Calu3 (cell line): ENCODE data around the gene GRID2. TPM values are rescaled to one million over a fixed set of nuclear protein-coding genes. Genes with fewer than 3 reads are reported as not detected.

ENCODE experiments used
- BruUV-seq: library from RNA; stranded (reverse); fragments of 400-500 nt; replicated peaks from 2 replicates; lab custom pipeline; 2021; lab: Mats Ljungman, UMichigan
- CTCF ChIA-PET: fragments of 300-600 bp; sonication (Branson Sonifier 250); formaldehyde crosslinking; loops from one replicate; lab custom pipeline; 2022; ENCODE audit warnings: antibody characterized with exemption; lab: Charles Lee
- DNase-seq: peaks from one replicate; pipeline ENCODE4 v3.0.0; 2022
- H3K27ac Mint-ChIP-seq: one replicate; pipeline ENCODE4 v1.8.0; 2022; ENCODE audit warnings: mixed read lengths; ENCODE audit not compliant: unreplicated experiment
- H3K27me3 Mint-ChIP-seq: one replicate; pipeline ENCODE4 v1.8.0; 2022; ENCODE audit warnings: mixed read lengths; ENCODE audit not compliant: unreplicated experiment
- H3K36me3 Mint-ChIP-seq: one replicate; pipeline ENCODE4 v1.8.0; 2022; ENCODE audit warnings: mild to moderate bottlenecking, moderate library complexity, mixed read lengths; ENCODE audit not compliant: insufficient read depth, unreplicated experiment
- H3K4me1 Mint-ChIP-seq: one replicate; pipeline ENCODE4 v1.8.0; 2022; ENCODE audit warnings: mild to moderate bottlenecking, low read depth, mixed read lengths; ENCODE audit not compliant: unreplicated experiment
- H3K4me3 Mint-ChIP-seq: one replicate; pipeline ENCODE4 v1.8.0; 2022; ENCODE audit warnings: mild to moderate bottlenecking, low read depth, moderate library complexity, mixed read lengths; ENCODE audit not compliant: unreplicated experiment
- H3K9me3 Mint-ChIP-seq: one replicate; pipeline ENCODE4 v1.8.0; 2022; ENCODE audit warnings: low read depth, mixed read lengths; ENCODE audit not compliant: unreplicated experiment
- intact Hi-C: fragments of 100-400 bp; cut with micrococcal nuclease; formaldehyde crosslinking; loops from one replicate; pipeline ENCODE4 v1.10.0; 2022; ENCODE audit not compliant: unreplicated experiment
- total RNA-seq: library from RNA; stranded (reverse); gene quantifications from 2 replicates; pipeline ENCODE4 v1.2.3, GENCODE V29; 2022
- TF ChIP-seq, protein P1 (sequence below): fragments of 200-600 bp; IDR thresholded peaks from one replicate; pipeline ENCODE4 v1.8.0; 2022; ENCODE audit warnings: antibody characterized with exemption; ENCODE audit not compliant: unreplicated experiment

The GRID2 gene
- total RNA-seq, 1 experiment from 2014 or later, result not detected

DNA sequence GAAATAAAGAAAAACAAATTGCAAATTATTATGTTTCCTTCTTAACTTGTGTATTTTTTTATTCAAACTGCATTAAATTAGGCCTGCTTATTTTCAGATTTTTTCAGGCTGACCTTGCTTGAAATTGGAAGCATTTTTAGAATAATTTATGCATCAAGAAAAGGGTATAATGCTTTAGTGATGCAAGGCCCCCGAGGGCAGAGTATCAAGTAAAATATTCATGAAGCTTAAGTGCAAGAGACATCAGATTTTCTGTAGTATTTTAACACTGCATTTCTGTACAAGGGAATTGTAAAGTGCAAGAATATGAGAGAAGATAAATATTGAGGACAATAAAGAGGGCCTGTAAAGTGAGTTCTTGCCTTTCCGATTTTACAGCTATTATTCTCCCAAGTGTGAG lies 1039.0 kb downstream of the GRID2 start:
- Mint-ChIP-seq H3K27ac (no peak overlapping the region), H3K36me3 (no peaks in the 10 kb centered on the region), H3K4me1 (no peaks in the 10 kb centered on the region), H3K4me3 (no peak overlapping the region), H3K27me3 (no peaks in the 10 kb centered on the region), H3K9me3 (no peaks in the 10 kb centered on the region)
- CTCF ChIA-PET, result no interaction called here
- no TSS peak for BruUV-seq
- TF ChIP-seq, protein P1, sequence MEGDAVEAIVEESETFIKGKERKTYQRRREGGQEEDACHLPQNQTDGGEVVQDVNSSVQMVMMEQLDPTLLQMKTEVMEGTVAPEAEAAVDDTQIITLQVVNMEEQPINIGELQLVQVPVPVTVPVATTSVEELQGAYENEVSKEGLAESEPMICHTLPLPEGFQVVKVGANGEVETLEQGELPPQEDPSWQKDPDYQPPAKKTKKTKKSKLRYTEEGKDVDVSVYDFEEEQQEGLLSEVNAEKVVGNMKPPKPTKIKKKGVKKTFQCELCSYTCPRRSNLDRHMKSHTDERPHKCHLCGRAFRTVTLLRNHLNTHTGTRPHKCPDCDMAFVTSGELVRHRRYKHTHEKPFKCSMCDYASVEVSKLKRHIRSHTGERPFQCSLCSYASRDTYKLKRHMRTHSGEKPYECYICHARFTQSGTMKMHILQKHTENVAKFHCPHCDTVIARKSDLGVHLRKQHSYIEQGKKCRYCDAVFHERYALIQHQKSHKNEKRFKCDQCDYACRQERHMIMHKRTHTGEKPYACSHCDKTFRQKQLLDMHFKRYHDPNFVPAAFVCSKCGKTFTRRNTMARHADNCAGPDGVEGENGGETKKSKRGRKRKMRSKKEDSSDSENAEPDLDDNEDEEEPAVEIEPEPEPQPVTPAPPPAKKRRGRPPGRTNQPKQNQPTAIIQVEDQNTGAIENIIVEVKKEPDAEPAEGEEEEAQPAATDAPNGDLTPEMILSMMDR, result no peak
- DNase-seq, result no peak
- intact Hi-C loops, result no loop called here

DNA sequence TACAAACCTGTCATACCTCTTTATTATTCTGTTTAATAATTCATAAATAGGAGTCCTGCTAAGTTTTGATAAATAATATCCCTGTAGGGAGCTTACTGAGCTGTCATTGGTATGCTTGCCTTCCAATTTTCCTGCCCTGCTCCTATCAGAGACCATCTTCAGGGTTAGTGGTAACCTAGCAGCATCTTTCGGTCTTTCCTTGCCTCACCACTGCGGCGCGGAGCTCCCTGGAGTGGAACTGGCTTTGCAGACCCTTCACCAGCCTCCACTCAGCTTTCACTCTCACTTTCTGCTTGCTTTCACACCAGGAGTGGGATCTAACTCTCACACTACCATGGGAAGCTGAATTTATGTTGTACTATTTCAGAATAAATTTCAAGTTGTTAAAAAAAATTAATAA lies 1043.1 kb downstream of the GRID2 start:
- no peaks in the 10 kb centered on the region for H3K27me3 Mint-ChIP-seq
- no TSS peak for BruUV-seq
- H3K4me3 Mint-ChIP-seq, result no peak overlapping the region
- intact Hi-C loops, result no loop called here
- H3K9me3 Mint-ChIP-seq, result no peaks in the 10 kb centered on the region
- no peak overlapping the region for H3K27ac Mint-ChIP-seq
- H3K4me1 Mint-ChIP-seq, result no peaks in the 10 kb centered on the region
- H3K36me3 Mint-ChIP-seq, result no peaks in the 10 kb centered on the region
- CTCF ChIA-PET, result no interaction called here
- TF ChIP-seq, protein P1, result no peak
- DNase-seq, result no peak

DNA sequence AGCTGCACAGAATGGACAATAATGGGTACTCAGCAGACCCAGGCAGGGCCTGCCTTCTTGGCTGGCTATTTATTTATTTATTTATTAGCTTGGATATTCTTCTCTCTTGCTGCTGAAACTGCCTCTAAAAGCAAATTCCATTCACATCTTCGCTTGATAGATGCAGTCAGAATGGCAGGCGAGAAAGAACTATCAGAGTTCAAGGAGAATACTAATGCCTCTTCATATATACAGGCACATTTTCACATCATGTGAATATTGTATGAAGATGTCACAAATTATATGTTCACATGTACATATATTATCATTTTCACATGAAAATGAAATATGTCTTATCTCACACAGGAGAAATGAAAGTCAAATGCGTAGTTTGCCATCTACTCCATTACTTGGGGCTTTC lies 1045.1 kb downstream of the GRID2 start:
- intact Hi-C loops, result no loop called here
- no peak overlapping the region for H3K27ac Mint-ChIP-seq
- CTCF ChIA-PET, result no interaction called here
- DNase-seq, result no peak
- H3K36me3 Mint-ChIP-seq, result no peaks in the 10 kb centered on the region
- TF ChIP-seq, protein P1, result no peak
- no TSS peak for BruUV-seq
- no peaks in the 10 kb centered on the region for H3K27me3 Mint-ChIP-seq
- H3K9me3 Mint-ChIP-seq, result no peaks in the 10 kb centered on the region
- H3K4me1 Mint-ChIP-seq, result no peaks in the 10 kb centered on the region
- no peak overlapping the region for H3K4me3 Mint-ChIP-seq

DNA sequence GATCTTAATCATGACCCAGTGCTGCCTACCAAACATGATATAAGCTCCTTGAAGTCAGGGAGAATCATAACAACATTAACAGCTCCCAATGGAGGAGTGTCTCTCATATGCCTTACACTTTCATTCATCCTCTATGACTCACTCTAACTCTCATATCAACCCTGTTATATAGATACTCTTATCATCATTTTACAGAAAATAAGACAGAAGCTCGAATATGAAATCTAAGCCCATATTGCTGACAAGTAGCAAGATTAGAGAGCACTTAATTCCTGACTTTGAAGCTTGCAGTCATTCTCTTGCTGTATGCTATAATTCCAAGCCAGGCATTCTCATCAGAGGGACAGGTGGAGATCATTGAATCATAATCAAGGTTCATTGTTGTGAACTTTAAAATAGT lies 1048.1 kb downstream of the GRID2 start:
- DNase-seq, result no peak
- no TSS peak for BruUV-seq
- Mint-ChIP-seq H3K4me3 (no peak overlapping the region), H3K4me1 (peaks cover 9% of the 10 kb centered on the region), H3K27ac (no peak overlapping the region), H3K9me3 (no peaks in the 10 kb centered on the region), H3K27me3 (no peaks in the 10 kb centered on the region), H3K36me3 (peaks cover 4% of the 10 kb centered on the region)
- TF ChIP-seq, protein P1, result no peak
- intact Hi-C loops, result no loop called here
- CTCF ChIA-PET, result no interaction called here
